ENCODE results near the gene PCGF1. TPM values are rescaled to one million over a fixed set of nuclear protein-coding genes. Genes with fewer than 3 reads are reported as not detected.

PCGF1 gene
- total and polyA plus RNA-seq, 2 of the 13 experiments (the other 11 are each of a cell fraction or from before 2014, with no cell fraction given), result 20.4 to 22.6 TPM

- no peak for TF ChIP-seq ZNF350 (CRISPR knock-in tag; IDR thresholded peaks at IDR 0.05; ENCODE audit: borderline replicate concordance, low read depth)
- peak; percentile 46; the same call in 1 of the 2 replicates for TF ChIP-seq ZNF547 (CRISPR knock-in tag; IDR thresholded peaks at IDR 0.05)
- peak; percentile 51; the same call in 1 of the 2 replicates for TF ChIP-seq RFX5 (IDR thresholded peaks at IDR 0.05; ENCODE audit: low read depth, low read length)
- TF ChIP-seq TBX2 (CRISPR knock-in tag; IDR thresholded peaks at IDR 0.05; ENCODE audit: borderline replicate concordance), result 0 out of 2 replicates have a peak, but pooled peaks have one; percentile 37
- TF ChIP-seq THAP7 (CRISPR knock-in tag; IDR thresholded peaks at IDR 0.05), result peak; percentile 80
- TF ChIP-seq, protein P1, sequence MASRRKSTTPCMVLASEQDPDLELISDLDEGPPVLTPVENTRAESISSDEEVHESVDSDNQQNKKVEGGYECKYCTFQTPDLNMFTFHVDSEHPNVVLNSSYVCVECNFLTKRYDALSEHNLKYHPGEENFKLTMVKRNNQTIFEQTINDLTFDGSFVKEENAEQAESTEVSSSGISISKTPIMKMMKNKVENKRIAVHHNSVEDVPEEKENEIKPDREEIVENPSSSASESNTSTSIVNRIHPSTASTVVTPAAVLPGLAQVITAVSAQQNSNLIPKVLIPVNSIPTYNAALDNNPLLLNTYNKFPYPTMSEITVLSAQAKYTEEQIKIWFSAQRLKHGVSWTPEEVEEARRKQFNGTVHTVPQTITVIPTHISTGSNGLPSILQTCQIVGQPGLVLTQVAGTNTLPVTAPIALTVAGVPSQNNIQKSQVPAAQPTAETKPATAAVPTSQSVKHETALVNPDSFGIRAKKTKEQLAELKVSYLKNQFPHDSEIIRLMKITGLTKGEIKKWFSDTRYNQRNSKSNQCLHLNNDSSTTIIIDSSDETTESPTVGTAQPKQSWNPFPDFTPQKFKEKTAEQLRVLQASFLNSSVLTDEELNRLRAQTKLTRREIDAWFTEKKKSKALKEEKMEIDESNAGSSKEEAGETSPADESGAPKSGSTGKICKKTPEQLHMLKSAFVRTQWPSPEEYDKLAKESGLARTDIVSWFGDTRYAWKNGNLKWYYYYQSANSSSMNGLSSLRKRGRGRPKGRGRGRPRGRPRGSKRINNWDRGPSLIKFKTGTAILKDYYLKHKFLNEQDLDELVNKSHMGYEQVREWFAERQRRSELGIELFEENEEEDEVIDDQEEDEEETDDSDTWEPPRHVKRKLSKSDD (CRISPR knock-in tag; IDR thresholded peaks at IDR 0.05; ENCODE audit: low read depth), result peak; percentile 70; the same call in 1 of the 2 replicates
- TF ChIP-seq, protein P2, sequence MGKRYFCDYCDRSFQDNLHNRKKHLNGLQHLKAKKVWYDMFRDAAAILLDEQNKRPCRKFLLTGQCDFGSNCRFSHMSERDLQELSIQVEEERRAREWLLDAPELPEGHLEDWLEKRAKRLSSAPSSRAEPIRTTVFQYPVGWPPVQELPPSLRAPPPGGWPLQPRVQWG (CRISPR knock-in tag; IDR thresholded peaks at IDR 0.05; ENCODE audit: borderline replicate concordance, low read depth), result no peak
- TF ChIP-seq POGZ (CRISPR knock-in tag; IDR thresholded peaks at IDR 0.05), result 0 out of 2 replicates have a peak, but pooled peaks have one; percentile 40
- no peak for TF ChIP-seq HMGXB3 (CRISPR knock-in tag; IDR thresholded peaks at IDR 0.05; ENCODE audit: borderline replicate concordance)
- TF ChIP-seq ZNF136 (CRISPR knock-in tag; IDR thresholded peaks at IDR 0.05; ENCODE audit: low read depth), result no peak
- no peak for TF ChIP-seq PAF1 (CRISPR knock-in tag; IDR thresholded peaks at IDR 0.05)
- TF ChIP-seq ZNF17 (CRISPR knock-in tag; IDR thresholded peaks at IDR 0.05), result no peak
- TF ChIP-seq ZNF770 (CRISPR knock-in tag; IDR thresholded peaks at IDR 0.05), result peak; percentile 83
- TF ChIP-seq TARDBP (CRISPR knock-in tag; IDR thresholded peaks at IDR 0.05), result peak; percentile 57; the same call in 1 of the 2 replicates
These were observed 46.7 kb upstream of the PCGF1 start, which contains the start of the genes DOK1 and LOXL3 (continued) for GRCh38 chr2:74553892-74554819.
